Ishikawa (cell line): ENCODE data around the gene MC1R.

Experiments used
- CEBPB ChIP-seq: IDR thresholded peaks from 2 replicates; pipeline ENCODE4 v1.6.1; 2012
- EGR1 ChIP-seq: IDR thresholded peaks from 2 replicates; pipeline ENCODE4 v1.6.1; 2012
- EP300 ChIP-seq: IDR thresholded peaks from 2 replicates; pipeline ENCODE4 v1.6.1; 2012; ENCODE audit warnings: borderline replicate concordance
- RAD21 ChIP-seq: IDR thresholded peaks from 2 replicates; pipeline ENCODE4 v1.6.1; 2012; ENCODE audit warnings: low read depth

DNA sequence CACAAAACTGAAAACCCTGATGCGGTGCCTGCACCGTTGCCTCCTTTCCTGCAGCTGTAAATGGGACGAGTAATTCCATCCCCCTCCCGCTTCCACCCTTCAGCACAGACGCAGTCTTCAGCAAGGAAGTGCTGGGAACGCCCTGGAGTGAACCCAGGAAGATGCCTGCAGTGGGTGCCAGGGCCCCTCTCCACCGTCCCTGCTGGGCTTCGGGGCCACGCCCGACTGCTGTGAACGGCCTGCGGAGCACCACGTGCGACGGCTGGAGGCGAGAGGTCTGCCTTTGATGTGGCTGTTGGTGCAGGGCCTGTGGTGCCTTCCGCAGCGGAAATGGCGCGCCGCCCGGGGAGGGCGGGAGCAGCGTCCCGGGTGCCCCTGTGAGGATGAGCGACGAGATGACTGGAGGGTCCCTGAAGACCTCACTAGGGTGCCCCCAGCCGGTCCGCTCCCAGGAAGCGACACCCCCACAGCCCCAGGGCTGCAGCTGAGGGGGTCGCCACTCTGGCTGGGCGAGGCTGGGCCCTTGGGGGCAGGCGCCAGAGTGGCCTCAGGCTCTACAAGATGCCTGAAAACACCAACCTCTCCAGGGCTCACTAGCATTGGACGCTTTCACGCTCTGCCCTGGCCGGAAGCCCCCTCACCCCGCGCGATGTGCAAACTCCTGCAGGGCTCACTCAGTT lies 749 bp upstream of the MC1R start:
- no peak; the same call in 1 of the 2 replicates for TF ChIP-seq EP300
- TF ChIP-seq CEBPB = no peak
- no peak for TF ChIP-seq EGR1
- TF ChIP-seq RAD21 = no peak
